Esophagus (tissue), 2 donors: ENCODE data around the gene HDAC10. TPM values are rescaled to one million over a fixed set of nuclear protein-coding genes. Genes with fewer than 3 reads are reported as not detected.

Experiments
- H3K27ac ChIP-seq, 2 donors: one replicate each; pipeline ENCODE4 v1.5.1; 2013; ENCODE audit warnings: low read depth in 2 of 2, mild to moderate bottlenecking in 2 of 2, inconsistent platforms in 1 of 2, low read length in 1 of 2, moderate library complexity in 1 of 2
- H3K27me3 ChIP-seq, 2 donors: one replicate each; pipeline ENCODE4 v1.6.1; 2013; ENCODE audit warnings: low read length in 2 of 2, control low read depth in 1 of 2, mild to moderate bottlenecking in 1 of 2; ENCODE audit not compliant: insufficient read depth in 2 of 2, control insufficient read depth in 1 of 2
- H3K36me3 ChIP-seq, 2 donors: one replicate each; pipeline ENCODE4 v1.6.1; 2013; ENCODE audit warnings: low read length in 1 of 2; ENCODE audit not compliant: control insufficient read depth in 2 of 2, insufficient read depth in 2 of 2
- H3K4me1 ChIP-seq, 2 donors: one replicate each; pipeline ENCODE4 v1.6.1; 2013; ENCODE audit warnings: low read length in 1 of 2; ENCODE audit not compliant: control insufficient read depth in 2 of 2, insufficient read depth in 2 of 2
- H3K4me3 ChIP-seq, 2 donors: one replicate each; pipeline ENCODE4 v1.5.1; 2013; ENCODE audit warnings: low read length in 2 of 2, mild to moderate bottlenecking in 2 of 2, low read depth in 1 of 2, moderate library complexity in 1 of 2
- H3K9me3 ChIP-seq, 2 donors: one replicate each; pipeline ENCODE4 v1.6.1; 2013; ENCODE audit warnings: mild to moderate bottlenecking in 2 of 2, low read depth in 1 of 2, low read length in 1 of 2, moderate library complexity in 1 of 2; ENCODE audit not compliant: control insufficient read depth in 2 of 2, insufficient read depth in 1 of 2
- whole genome bisulfite sequencing, 2 donors: extraction: QIAGEN DNeasy Blood & Tissue Kit; methylation state at CpG; one replicate each; pipeline ENCODE4 v1.1.7; 2013; 5-methylcytosine and 5-hydroxymethylcytosine counted together
- polyA plus RNA-seq, 2 donors: library from polyadenylated mRNA; stranded (reverse); fragments of 200-250 nt; gene quantifications; one replicate each; pipeline ENCODE4 v1.2.3, GENCODE V29; 2013
- donor health status: healthy with polysubstance abuse.
- donor health status: Bipolar disorder and iron deficiency.

Gene HDAC10
- polyA plus RNA-seq, 2 donors = 22.0 to 42.4 TPM

- H3K4me1 ChIP-seq = peaks cover 4 to 9% of the 10 kb centered on the region in 2 donors
- H3K9me3 ChIP-seq = no peaks in the 10 kb centered on the region
- WGBS, 2 donors = 65 to 76% methylated on average over 13 to 17 of the region's 17 CpGs
- no peak overlapping the region for H3K27ac ChIP-seq
- H3K36me3 ChIP-seq = peaks cover 9 to 70% of the 10 kb centered on the region in 2 donors
- no peaks in the 10 kb centered on the region for H3K27me3 ChIP-seq
- H3K4me3 ChIP-seq = no peak overlapping the region
Measured at GRCh38 chr22:50215297-50216054, 35.6 kb downstream of the HDAC10 start.

- no peaks in the 10 kb centered on the region for H3K27me3 ChIP-seq
- peaks cover 9 to 63% of the 10 kb centered on the region in 2 donors for H3K36me3 ChIP-seq
- WGBS, 2 donors = 90 to 91% methylated on average over 9 of the region's 9 CpGs
- H3K27ac ChIP-seq = no peak overlapping the region
- peaks cover 0 to 4% of the 10 kb centered on the region in 2 donors for H3K4me1 ChIP-seq
- H3K4me3 ChIP-seq = no peak overlapping the region
- no peaks in the 10 kb centered on the region for H3K9me3 ChIP-seq
Measured at GRCh38 chr22:50213263-50213662, 37.8 kb downstream of the HDAC10 start.

GRCh38 chr22:50211147-50211546, 39.9 kb downstream of the HDAC10 start:
- Histone ChIP-seq H3K27ac (no peak overlapping the region), H3K36me3 (peaks cover 0 to 54% of the 10 kb centered on the region in 2 donors), H3K4me3 (no peak overlapping the region), H3K27me3 (no peaks in the 10 kb centered on the region), H3K4me1 (peaks cover 0 to 3% of the 10 kb centered on the region in 2 donors), H3K9me3 (no peaks in the 10 kb centered on the region)
- 77 to 85% methylated on average over 14 of the region's 14 CpGs for WGBS, 2 donors

GRCh38 chr22:50210378-50211139, 40.5 kb downstream of the HDAC10 start:
- no peaks in the 10 kb centered on the region for H3K27me3 ChIP-seq
- WGBS, 2 donors = 85% methylated on average over 31 to 32 of the region's 32 CpGs

GRCh38 chr22:50209893-50210292, 41.2 kb downstream of the HDAC10 start:
- Histone ChIP-seq H3K27ac (no peak overlapping the region), H3K4me1 (peaks cover 0 to 2% of the 10 kb centered on the region in 2 donors), H3K36me3 (peaks cover 0 to 46% of the 10 kb centered on the region in 2 donors), H3K9me3 (no peaks in the 10 kb centered on the region), H3K4me3 (no peak overlapping the region), H3K27me3 (no peaks in the 10 kb centered on the region)
- 58 to 61% methylated on average over 20 of the region's 20 CpGs for WGBS, 2 donors

More at GRCh38 chr22:50210378-50211139, 40.5 kb downstream of the HDAC10 start:
- Histone ChIP-seq H3K9me3 (no peaks in the 10 kb centered on the region), H3K27ac (no peak overlapping the region), H3K4me3 (no peak overlapping the region), H3K36me3 (peaks cover 0 to 52% of the 10 kb centered on the region in 2 donors), H3K4me1 (peaks cover 0 to 5% of the 10 kb centered on the region in 2 donors)

- Histone ChIP-seq H3K4me1 (peaks cover 0 to 2% of the 10 kb centered on the region in 2 donors), H3K36me3 (peaks cover 0 to 44% of the 10 kb centered on the region in 2 donors), H3K4me3 (no peak overlapping the region), H3K9me3 (no peaks in the 10 kb centered on the region), H3K27ac (no peak overlapping the region), H3K27me3 (no peaks in the 10 kb centered on the region)
- WGBS, 2 donors = 76 to 77% methylated on average over 30 to 31 of the region's 31 CpGs
Measured at GRCh38 chr22:50208939-50209892, 41.8 kb downstream of the HDAC10 start.

GRCh38 chr22:50208430-50208938, 42.6 kb downstream of the HDAC10 start:
- Histone ChIP-seq H3K4me3 (no peak overlapping the region), H3K9me3 (no peaks in the 10 kb centered on the region), H3K36me3 (peaks cover 0 to 45% of the 10 kb centered on the region in 2 donors), H3K27me3 (no peaks in the 10 kb centered on the region), H3K4me1 (peaks cover 0 to 2% of the 10 kb centered on the region in 2 donors), H3K27ac (no peak overlapping the region)
- WGBS, 2 donors = 83 to 84% methylated on average over 22 of the region's 22 CpGs

GRCh38 chr22:50207383-50208140, 43.5 kb downstream of the HDAC10 start:
- Histone ChIP-seq H3K4me1 (peaks cover 0 to 2% of the 10 kb centered on the region in 2 donors), H3K36me3 (peaks cover 0 to 43% of the 10 kb centered on the region in 2 donors), H3K27me3 (no peaks in the 10 kb centered on the region), H3K4me3 (no peak overlapping the region), H3K27ac (no peak overlapping the region), H3K9me3 (no peaks in the 10 kb centered on the region)
- 63 to 65% methylated on average over 23 of the region's 23 CpGs for WGBS, 2 donors
